Stomach (tissue), 9 donors: ENCODE data around the gene SMIM22. TPM values are rescaled to one million over a fixed set of nuclear protein-coding genes. Genes with fewer than 3 reads are reported as not detected.

Experiments
- DNase-seq, 2 donors: peaks; one replicate each; pipeline versions ENCODE4 v3.0.0 to v3.0.0-alpha.2; 2013 to 2019
- H3K27ac ChIP-seq, 5 donors: fragments of 200-600 bp in 4 of 5; sonication (generic) in 4 of 5; one replicate each; pipeline ENCODE4 v1.5.1; 2013 to 2019; ENCODE audit warnings: mild to moderate bottlenecking in 1 of 5, moderate library complexity in 1 of 5
- H3K27me3 ChIP-seq, 3 donors: fragments of 200-600 bp; sonication (generic); one replicate each; pipeline ENCODE4 v1.5.1; 2017 to 2019; ENCODE audit warnings: mixed run types in 1 of 3
- H3K36me3 ChIP-seq, 4 donors: fragments of 200-600 bp; sonication (generic); 1 replicate in 3 of 4; 2 replicates in 1 of 4; pipeline ENCODE4 v1.5.1; 2016 to 2019
- H3K4me1 ChIP-seq, 4 donors: fragments of 200-600 bp; sonication (generic); one replicate each; pipeline ENCODE4 v1.5.1; 2016 to 2019
- H3K4me3 ChIP-seq, 4 donors: fragments of 200-600 bp; sonication (generic) in 3 of 4; one replicate each; pipeline ENCODE4 v1.5.1; 2016 to 2019; ENCODE audit warnings: mild to moderate bottlenecking in 1 of 4
- H3K9me3 ChIP-seq, 4 donors: fragments of 200-600 bp; sonication (generic); one replicate each; pipeline ENCODE4 v1.5.1; 2016 to 2019
- EP300 ChIP-seq: sonication (generic); formaldehyde crosslinking; IDR thresholded peaks from one replicate; pipeline ENCODE4 v1.6.1; 2017; ENCODE audit warnings: antibody characterized with exemption
- POLR2A ChIP-seq, 4 donors: fragments of 450-650 bp; IDR thresholded peaks; one replicate each; pipeline ENCODE4 v1.6.1; 2016; ENCODE audit warnings: antibody characterized with exemption in 4 of 4, control low read depth in 2 of 4, mild to moderate bottlenecking in 1 of 4, moderate library complexity in 1 of 4
- POLR2AphosphoS5 ChIP-seq, 3 donors: sonication (generic); formaldehyde crosslinking; IDR thresholded peaks; one replicate each; pipeline ENCODE4 v1.6.1; 2016; ENCODE audit warnings: antibody characterized with exemption in 3 of 3
- WGBS, 5 donors: extraction: QIAGEN DNeasy Blood & Tissue Kit in 3 of 5; methylation state at CpG; one replicate each; pipeline versions ENCODE4 v1.1.5 to v1.1.7; 2013 to 2018; 5-methylcytosine and 5-hydroxymethylcytosine counted together
- intact Hi-C: fragments of 100-400 bp; cut with DNase I; formaldehyde crosslinking; loops from one replicate; pipeline ENCODE4 v1.15.1; 2023; ENCODE audit warnings: low total_unique reads
- polyA plus RNA-seq, 3 donors: library from polyadenylated mRNA; stranded (reverse); fragments of 200-250 nt; gene quantifications; one replicate each; pipeline ENCODE4 v1.2.3, GENCODE V29; 2013
- total RNA-seq, 5 donors: library from RNA; depleted of rRNA; stranded (reverse); fragments of >200 nt; gene quantifications; one replicate each; pipeline versions ENCODE4 v1.1.0 to v1.2.3, GENCODE V29; 2014 to 2016
- TF ChIP-seq, protein P1 (sequence below), 7 experiments: fragments of 450-650 bp in 4 of 7; fragments of 200-600 bp in 3 of 7; sonication (generic) in 3 of 7; IDR thresholded peaks; one replicate each; pipeline ENCODE4 v1.5.1; 2016 to 2019; ENCODE audit warnings: antibody characterized with exemption in 7 of 7, control low read depth in 2 of 7, mild to moderate bottlenecking in 1 of 7
- donor health status: healthy with polysubstance abuse.
- donor health status: Bipolar disorder and iron deficiency.
- donor health status: healthy.

SMIM22 gene
- total and polyA plus RNA-seq, 8 donors = 20.5 to 1,027 (median 391) TPM

DNA sequence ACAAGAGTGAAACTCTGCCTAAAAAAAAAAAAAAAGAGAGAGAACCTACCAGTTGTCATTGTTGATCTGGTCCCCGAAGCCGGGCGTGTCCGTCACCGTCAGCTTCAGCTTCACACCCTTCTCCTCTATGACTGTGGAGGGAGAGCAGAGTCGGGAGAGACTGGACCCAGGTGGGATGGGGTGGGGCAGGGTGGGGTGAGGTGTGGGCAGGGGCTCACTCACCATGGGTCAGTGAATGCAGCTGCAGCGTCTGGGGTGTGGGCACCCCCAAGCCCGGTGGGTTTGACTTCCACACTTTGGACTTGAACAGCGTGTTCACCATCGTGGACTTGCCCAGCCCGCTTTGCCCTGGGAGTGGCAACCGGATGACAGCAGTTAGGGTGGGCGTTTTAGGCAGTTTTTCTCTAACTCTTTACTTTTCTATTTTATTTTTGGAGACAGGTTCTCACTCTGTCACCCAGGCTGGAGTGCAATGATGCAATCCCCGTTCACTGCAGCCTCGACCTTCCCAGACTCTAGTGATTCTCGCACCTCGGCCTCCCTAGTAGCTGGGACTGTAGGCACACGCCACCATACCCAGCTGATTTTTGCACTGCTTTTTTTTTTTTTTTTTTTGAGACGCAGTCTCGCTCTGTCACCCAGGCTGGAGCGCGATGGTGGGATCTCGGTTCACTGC lies 9.3 kb upstream of the SMIM22 start:
- H3K27ac ChIP-seq = no peak overlapping the region
- 81 to 90% (median 88%) methylated on average over 23 of the region's 23 CpGs for WGBS, 5 donors
- peaks cover 0 to 21% (median 12%) of the 10 kb centered on the region in 4 donors for H3K4me1 ChIP-seq
- no peak overlapping the region for H3K4me3 ChIP-seq
- TF ChIP-seq POLR2AphosphoS5 (IDR thresholded peaks at IDR 0.05) (no peak), EP300 (no peak), POLR2A (IDR thresholded peaks at IDR 0.05) (no peak)
- TF ChIP-seq, protein P1, sequence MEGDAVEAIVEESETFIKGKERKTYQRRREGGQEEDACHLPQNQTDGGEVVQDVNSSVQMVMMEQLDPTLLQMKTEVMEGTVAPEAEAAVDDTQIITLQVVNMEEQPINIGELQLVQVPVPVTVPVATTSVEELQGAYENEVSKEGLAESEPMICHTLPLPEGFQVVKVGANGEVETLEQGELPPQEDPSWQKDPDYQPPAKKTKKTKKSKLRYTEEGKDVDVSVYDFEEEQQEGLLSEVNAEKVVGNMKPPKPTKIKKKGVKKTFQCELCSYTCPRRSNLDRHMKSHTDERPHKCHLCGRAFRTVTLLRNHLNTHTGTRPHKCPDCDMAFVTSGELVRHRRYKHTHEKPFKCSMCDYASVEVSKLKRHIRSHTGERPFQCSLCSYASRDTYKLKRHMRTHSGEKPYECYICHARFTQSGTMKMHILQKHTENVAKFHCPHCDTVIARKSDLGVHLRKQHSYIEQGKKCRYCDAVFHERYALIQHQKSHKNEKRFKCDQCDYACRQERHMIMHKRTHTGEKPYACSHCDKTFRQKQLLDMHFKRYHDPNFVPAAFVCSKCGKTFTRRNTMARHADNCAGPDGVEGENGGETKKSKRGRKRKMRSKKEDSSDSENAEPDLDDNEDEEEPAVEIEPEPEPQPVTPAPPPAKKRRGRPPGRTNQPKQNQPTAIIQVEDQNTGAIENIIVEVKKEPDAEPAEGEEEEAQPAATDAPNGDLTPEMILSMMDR (IDR thresholded peaks at IDR 0.05) = no peak
- H3K9me3 ChIP-seq = no peaks in the 10 kb centered on the region
- intact Hi-C loops = no loop called here
- no peak for DNase-seq
- H3K27me3 ChIP-seq = no peaks in the 10 kb centered on the region
- H3K36me3 ChIP-seq = no peaks in the 10 kb centered on the region

DNA sequence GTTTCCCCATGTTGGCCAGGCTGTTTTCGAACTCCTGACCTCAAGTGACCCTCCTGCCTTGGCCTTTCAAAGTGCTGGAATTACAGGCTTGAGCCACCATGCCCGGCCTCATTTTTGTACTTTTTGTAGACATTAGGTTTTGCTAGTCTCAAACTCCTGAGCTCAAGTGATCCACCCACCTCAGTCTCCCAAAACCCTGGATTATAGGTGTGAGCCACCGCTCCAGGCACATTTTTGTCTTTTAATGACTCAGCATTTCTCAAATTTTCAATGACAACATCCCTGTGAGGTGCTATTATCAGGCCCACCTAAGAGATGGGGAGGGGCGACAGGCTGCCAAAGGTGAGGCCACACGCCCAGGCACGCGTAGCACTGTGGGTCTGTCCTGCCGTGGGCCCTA lies 8.1 kb upstream of the SMIM22 start:
- intact Hi-C loops = no loop called here
- H3K9me3 ChIP-seq = no peaks in the 10 kb centered on the region
- TF ChIP-seq, protein P1 (IDR thresholded peaks at IDR 0.05) = no peak
- TF ChIP-seq POLR2A (IDR thresholded peaks at IDR 0.05) = no peak
- no peak for TF ChIP-seq EP300
- TF ChIP-seq POLR2AphosphoS5 (IDR thresholded peaks at IDR 0.05) = no peak
- WGBS, 5 donors = 93 to 97% (median 96%) methylated on average over 8 of the region's 8 CpGs
- no peaks in the 10 kb centered on the region for H3K27me3 ChIP-seq
- H3K36me3 ChIP-seq = no peaks in the 10 kb centered on the region
- H3K4me1 ChIP-seq = peaks cover 0 to 21% (median 12%) of the 10 kb centered on the region in 4 donors
- H3K4me3 ChIP-seq = no peak overlapping the region
- no peak for DNase-seq
- no peak overlapping the region for H3K27ac ChIP-seq

DNA sequence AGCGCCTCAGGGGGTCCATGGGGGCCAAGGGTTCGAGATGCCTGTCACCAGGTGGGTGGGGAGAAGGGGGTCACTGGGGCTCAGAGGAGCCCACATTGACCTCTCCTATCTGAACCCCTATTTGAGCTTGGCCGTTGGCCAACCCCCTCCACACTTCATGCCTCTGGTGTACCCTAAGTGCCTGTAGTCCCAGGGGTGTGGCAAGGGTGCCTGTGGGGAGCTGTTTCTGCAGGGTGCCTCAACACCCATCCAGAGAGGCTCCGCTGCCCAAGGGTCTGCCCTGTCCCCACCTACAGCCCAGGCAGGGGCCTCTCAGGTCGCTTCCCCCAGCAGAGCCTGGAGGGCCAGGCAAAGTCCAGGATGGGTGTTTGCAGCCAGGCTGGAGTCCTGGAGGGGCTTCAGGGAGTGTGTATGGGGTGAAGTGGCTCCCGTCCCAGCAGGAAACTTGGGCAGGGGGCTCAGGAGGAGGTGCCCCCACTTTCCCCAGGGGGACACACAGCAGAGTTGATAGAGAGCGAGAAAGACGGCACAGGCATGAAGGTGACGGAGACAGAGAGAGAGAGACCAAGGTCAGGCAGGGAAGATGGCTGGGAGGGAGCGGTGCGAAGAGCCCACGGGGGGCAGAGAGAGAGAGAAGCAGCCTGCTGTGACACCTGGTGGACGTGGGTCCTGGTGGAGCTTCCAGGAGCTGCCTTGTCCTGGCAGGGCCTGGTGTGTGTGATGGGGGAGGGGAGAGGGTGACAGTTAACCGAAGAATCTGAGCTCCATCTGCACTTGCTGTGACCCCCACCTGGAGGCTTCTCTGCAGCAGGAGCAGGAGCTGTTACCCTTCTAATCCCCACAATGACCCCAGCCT lies 7.3 kb upstream of the SMIM22 start, which contains the start of gene SEPTIN12:
TSS of gene SEPTIN12 (minus strand) at position 719 of the 856 bp plus-strand sequence. CDS start at position 19, 700 bp downstream.
- WGBS, 5 donors = 67 to 78% (median 70%) methylated on average over 12 to 14 of the region's 14 CpGs
- no peak for DNase-seq
- Histone ChIP-seq H3K4me1 (peaks cover 0 to 21% (median 12%) of the 10 kb centered on the region in 4 donors), H3K36me3 (no peaks in the 10 kb centered on the region), H3K27ac (no peak within 1 kb of the TSS), H3K4me3 (no peak within 1 kb of the TSS), H3K27me3 (no peaks in the 10 kb centered on the region), H3K9me3 (no peaks in the 10 kb centered on the region)
- intact Hi-C loops = no loop called here
- TF ChIP-seq POLR2AphosphoS5 (IDR thresholded peaks at IDR 0.05) (no peak), EP300 (no peak), POLR2A (IDR thresholded peaks at IDR 0.05) (no peak)
- TF ChIP-seq, protein P1 (IDR thresholded peaks at IDR 0.05) = no peak

DNA sequence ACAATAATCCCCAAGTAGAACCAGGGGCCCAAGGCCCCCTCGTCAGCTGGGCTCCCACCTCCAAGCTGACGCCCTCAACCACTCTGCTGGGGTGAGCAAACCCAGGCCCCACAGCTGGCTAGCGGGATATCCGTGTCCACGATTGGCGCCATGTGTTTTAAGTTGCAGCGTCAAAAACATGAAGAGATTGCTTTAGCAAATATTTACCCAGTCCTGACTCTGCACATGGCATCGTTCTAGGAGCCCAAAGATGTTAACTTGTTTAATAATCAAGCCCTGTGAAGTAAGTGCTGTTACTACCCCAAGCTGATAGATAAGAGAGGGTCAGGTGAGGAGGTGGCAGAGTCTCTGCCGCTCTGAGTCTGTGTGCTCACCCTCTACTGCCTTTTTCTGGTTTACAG lies 6.7 kb upstream of the SMIM22 start:
- H3K27me3 ChIP-seq = no peaks in the 10 kb centered on the region
- no peak overlapping the region for H3K4me3 ChIP-seq
- intact Hi-C loops = no loop called here
- H3K4me1 ChIP-seq = peaks cover 0 to 21% (median 12%) of the 10 kb centered on the region in 4 donors
- peak in 1 of 2 donors; percentile 56 for DNase-seq
- no peaks in the 10 kb centered on the region for H3K36me3 ChIP-seq
- TF ChIP-seq POLR2A (IDR thresholded peaks at IDR 0.05) (no peak), EP300 (no peak), POLR2AphosphoS5 (IDR thresholded peaks at IDR 0.05) (no peak)
- TF ChIP-seq, protein P1 (IDR thresholded peaks at IDR 0.05) = no peak
- WGBS, 5 donors = 22 to 38% (median 32%) methylated on average over 6 to 9 of the region's 9 CpGs
- H3K27ac ChIP-seq = no peak overlapping the region
- H3K9me3 ChIP-seq = no peaks in the 10 kb centered on the region
